HG03066 (cell line): Measurements from ENCODE around the gene LPIN2.

ENCODE experiments used
- ATAC-seq: cut with Tn5 transposase; IDR thresholded peaks from one replicate; pipeline ENCODE4 v1.9.1; 2021; ENCODE audit warnings: low read depth; ENCODE audit not compliant: unreplicated experiment

Gene LPIN2

GRCh38 chr18:2967357-2967756 lies 45.6 kb downstream of the LPIN2 start:
- ATAC-seq = no peak

DNA sequence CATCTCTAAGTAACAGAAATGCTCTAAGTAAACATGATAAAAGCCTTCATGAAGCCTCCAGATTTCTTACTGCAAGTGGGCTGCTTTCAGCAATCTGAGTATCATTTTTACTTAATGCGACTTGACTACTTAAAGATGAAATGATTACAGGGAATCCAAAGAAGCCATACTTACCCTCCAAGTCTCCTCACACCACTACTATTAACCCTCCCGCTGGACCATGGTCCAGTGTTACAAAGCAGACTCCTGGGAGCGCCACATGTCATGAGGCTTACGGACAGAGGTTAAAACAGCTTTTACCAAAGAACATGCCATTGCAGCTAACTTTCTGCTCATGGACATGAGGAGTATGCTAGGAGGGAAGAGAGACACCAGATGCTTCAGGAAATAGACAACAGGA lies 46.4 kb downstream of the LPIN2 start:
- no peak for ATAC-seq

GRCh38 chr18:2965797-2966196 lies 47.1 kb downstream of the LPIN2 start:
- no peak for ATAC-seq

DNA sequence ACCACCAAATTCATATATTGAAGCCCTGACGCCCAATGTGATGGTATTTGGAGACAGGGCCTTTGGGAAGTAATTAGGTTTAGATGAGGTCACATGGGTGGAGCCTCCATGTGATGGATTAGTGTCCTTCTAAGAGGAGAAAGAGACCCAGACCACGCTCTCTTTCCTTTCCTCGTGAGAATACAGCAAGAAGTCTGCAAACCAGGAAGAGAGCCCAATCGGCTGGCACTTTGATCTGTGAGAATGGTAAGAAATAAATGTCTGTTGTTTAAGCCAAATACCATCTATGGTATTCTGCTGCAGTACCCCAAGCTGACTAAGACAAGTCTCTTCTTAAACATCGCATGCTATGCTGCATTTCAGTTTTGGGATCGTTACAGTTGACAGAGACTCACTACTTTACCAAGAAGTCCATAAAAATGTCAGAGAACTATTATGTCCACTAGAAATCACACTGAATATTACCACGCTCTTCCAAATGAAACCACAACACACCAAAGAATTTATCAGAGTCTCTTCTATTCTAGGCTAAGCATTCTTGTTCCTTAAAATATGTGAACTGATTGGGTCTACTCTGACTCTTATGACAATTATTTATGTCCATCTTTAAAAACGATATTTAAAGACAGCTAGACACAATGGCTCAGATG lies 48.5 kb downstream of the LPIN2 start:
- ATAC-seq = no peak
